ENCODE measurements around the gene RDH14.

DNA sequence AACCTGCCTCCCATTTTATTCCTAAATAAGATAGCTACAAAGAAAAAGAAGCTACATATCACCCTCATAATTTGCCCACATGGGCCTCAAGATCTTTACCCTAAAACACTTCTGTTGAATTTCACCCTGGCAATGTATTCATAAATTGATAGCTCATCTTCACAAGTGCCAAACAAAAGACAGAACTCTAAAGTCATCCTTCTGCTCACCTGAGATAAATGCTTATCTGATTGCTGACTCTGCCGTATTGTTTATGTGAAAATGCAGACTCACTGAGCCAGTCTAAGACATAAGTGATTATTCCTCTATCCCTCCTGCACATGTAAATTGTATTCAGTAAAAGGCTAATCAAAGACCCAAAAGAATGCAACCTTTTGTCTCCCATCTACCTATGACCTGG is 2.0 kb downstream of the RDH14 start:
- TF ChIP-seq, protein P1, sequence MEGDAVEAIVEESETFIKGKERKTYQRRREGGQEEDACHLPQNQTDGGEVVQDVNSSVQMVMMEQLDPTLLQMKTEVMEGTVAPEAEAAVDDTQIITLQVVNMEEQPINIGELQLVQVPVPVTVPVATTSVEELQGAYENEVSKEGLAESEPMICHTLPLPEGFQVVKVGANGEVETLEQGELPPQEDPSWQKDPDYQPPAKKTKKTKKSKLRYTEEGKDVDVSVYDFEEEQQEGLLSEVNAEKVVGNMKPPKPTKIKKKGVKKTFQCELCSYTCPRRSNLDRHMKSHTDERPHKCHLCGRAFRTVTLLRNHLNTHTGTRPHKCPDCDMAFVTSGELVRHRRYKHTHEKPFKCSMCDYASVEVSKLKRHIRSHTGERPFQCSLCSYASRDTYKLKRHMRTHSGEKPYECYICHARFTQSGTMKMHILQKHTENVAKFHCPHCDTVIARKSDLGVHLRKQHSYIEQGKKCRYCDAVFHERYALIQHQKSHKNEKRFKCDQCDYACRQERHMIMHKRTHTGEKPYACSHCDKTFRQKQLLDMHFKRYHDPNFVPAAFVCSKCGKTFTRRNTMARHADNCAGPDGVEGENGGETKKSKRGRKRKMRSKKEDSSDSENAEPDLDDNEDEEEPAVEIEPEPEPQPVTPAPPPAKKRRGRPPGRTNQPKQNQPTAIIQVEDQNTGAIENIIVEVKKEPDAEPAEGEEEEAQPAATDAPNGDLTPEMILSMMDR (IDR thresholded peaks at IDR 0.05): no peak
- TF ChIP-seq POLR2A (IDR thresholded peaks at IDR 0.05): no peak
